Loucy (cell line): ENCODE data around the gene MARCO.

Experiments used
- EZH2phosphoT487 ChIP-seq: fragments of 200-600 bp; IDR thresholded peaks from 2 replicates; pipeline ENCODE4 v1.6.1; 2018; ENCODE audit warnings: antibody characterized with exemption, mild to moderate bottlenecking, moderate library complexity, borderline replicate concordance
- TF ChIP-seq, protein P1 (sequence below): fragments of 200-600 bp; sonication (generic); conservative IDR thresholded peaks from 2 replicates; pipeline ENCODE4 v1.5.1; 2014; ENCODE audit warnings: mild to moderate bottlenecking, antibody characterized with exemption, low read length

DNA sequence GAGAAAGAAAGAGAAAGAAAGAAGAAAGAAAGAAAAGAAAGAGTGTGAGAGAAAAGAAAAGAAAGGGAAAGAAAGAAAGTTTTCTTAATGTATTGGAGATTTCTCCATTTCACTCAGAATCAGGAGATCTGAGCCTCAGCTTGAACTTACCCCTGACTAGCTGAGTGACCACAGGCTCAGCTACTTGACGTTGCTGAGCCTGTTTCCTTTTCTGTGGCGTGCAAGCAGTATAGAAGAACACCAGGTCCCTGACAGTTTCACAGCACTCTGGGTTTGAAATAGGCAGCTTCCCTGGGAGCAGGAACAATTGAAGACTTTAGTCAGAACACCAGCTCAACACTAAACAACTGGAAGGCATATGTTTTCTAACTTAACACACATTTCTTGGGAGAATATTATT lies 44.7 kb downstream of the MARCO start:
- TF ChIP-seq, protein P1, sequence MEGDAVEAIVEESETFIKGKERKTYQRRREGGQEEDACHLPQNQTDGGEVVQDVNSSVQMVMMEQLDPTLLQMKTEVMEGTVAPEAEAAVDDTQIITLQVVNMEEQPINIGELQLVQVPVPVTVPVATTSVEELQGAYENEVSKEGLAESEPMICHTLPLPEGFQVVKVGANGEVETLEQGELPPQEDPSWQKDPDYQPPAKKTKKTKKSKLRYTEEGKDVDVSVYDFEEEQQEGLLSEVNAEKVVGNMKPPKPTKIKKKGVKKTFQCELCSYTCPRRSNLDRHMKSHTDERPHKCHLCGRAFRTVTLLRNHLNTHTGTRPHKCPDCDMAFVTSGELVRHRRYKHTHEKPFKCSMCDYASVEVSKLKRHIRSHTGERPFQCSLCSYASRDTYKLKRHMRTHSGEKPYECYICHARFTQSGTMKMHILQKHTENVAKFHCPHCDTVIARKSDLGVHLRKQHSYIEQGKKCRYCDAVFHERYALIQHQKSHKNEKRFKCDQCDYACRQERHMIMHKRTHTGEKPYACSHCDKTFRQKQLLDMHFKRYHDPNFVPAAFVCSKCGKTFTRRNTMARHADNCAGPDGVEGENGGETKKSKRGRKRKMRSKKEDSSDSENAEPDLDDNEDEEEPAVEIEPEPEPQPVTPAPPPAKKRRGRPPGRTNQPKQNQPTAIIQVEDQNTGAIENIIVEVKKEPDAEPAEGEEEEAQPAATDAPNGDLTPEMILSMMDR = no peak
- TF ChIP-seq EZH2phosphoT487 = no peak
